A549 treated with DMSO at 1 μM for 4 hours (cell line): Measurements from ENCODE around the gene SHISA7. TPM values are rescaled to one million over a fixed set of nuclear protein-coding genes. Genes with fewer than 3 reads are reported as not detected.

Source experiments
- total RNA-seq: library from RNA; stranded (reverse); fragments of 200-300 nt; extraction: Qiagen RNA extraction; gene quantifications from 5 replicates; pipeline ENCODE4 v1.2.3, GENCODE V29; 2022; ENCODE audit warnings: low read depth

SHISA7 gene
- 0.01 TPM in 1 of 5 replicates, not detected in the others for total RNA-seq

GRCh38 chr19:55443045-55443823 lies at the start of gene SHISA7:
TSS of gene SHISA7 (minus strand) at chr19:55443300. CDS start at chr19:55442863, 437 bp downstream.

GRCh38 chr19:55487924-55488687 lies 45.0 kb upstream of the SHISA7 start, which contains the start of gene SSC5D:
TSS of gene SSC5D (plus strand) at chr19:55488436. CDS start at chr19:55488590, 154 bp downstream.

GRCh38 chr19:55484593-55485438 lies 41.7 kb upstream of the SHISA7 start, which contains the start of gene NAT14:
TSS of gene NAT14 (plus strand) at chr19:55485188. CDS start at chr19:55485709, 521 bp downstream.

GRCh38 chr19:55476100-55476775 lies 33.1 kb upstream of the SHISA7 start, which contains the start of gene ZNF628:
TSS of gene ZNF628 (plus strand) at chr19:55476617. CDS start at chr19:55479911, 3,294 bp downstream.

GRCh38 chr19:55464662-55465054 lies 21.6 kb upstream of the SHISA7 start, which contains the start of gene C19orf85:
TSS of gene C19orf85 (minus strand) at chr19:55464751. CDS start at chr19:55464554, 197 bp downstream.

GRCh38 chr19:55461259-55461973 lies 18.3 kb upstream of the SHISA7 start, which contains the start of gene ISOC2:
TSS of gene ISOC2 (minus strand) at chr19:55461642. CDS start at chr19:55456486, 5,156 bp downstream.

GRCh38 chr19:55407550-55407799 lies 35.6 kb downstream of the SHISA7 start, which contains the start of gene UBE2S:
TSS of gene UBE2S (minus strand) at chr19:55407788. CDS start at chr19:55407589, 199 bp downstream.

GRCh38 chr19:55385724-55386492 lies 57.2 kb downstream of the SHISA7 start, which contains the start of gene RPL28:
TSS of gene RPL28 (plus strand) at chr19:55385932. CDS start at chr19:55386358, 426 bp downstream.

GRCh38 chr19:55384131-55384919 lies 58.8 kb downstream of the SHISA7 start, which contains the start of gene TMEM238:
TSS of gene TMEM238 (minus strand) at chr19:55384292. CDS start at chr19:55384259, 33 bp downstream.

Other genes starting within 250 kb of the SHISA7 start
- gene PTPRH, start 233.8 kb downstream of the SHISA7 start, total RNA-seq = 3.7 to 7.4 TPM (median 4.9 TPM) in 5 replicates
- gene TMEM86B, start 214.5 kb downstream of the SHISA7 start, total RNA-seq = 3.2 to 7.0 TPM (median 4.7 TPM) in 5 replicates
- gene PPP6R1, start 184.3 kb downstream of the SHISA7 start, total RNA-seq = 93.5 to 137 TPM (median 122 TPM) in 5 replicates
- 118 to 148 TPM (median 139 TPM) in 5 replicates for gene HSPBP1, start 163.2 kb downstream of the SHISA7 start, total RNA-seq
- gene BRSK1, start 159.3 kb downstream of the SHISA7 start, total RNA-seq = 3.4 to 5.4 TPM (median 4.8 TPM) in 5 replicates
- gene TMEM150B, start 118.0 kb downstream of the SHISA7 start, total RNA-seq = not detected in 5 replicates
- 7.5 to 12.2 TPM (median 9.8 TPM) in 5 replicates for gene KMT5C, start 103.4 kb downstream of the SHISA7 start, total RNA-seq
- 0.93 to 1.6 TPM (median 1.0 TPM) in 5 replicates for gene COX6B2, start 88.6 kb downstream of the SHISA7 start, total RNA-seq
- 0.11 to 0.24 TPM (median 0.18 TPM) in 5 replicates for gene GARIN5B, start 80.0 kb downstream of the SHISA7 start, total RNA-seq
- gene IL11, start 72.8 kb downstream of the SHISA7 start, total RNA-seq = 80.6 to 115 TPM (median 100 TPM) in 5 replicates
- gene TMEM190, start 66.5 kb downstream of the SHISA7 start, total RNA-seq = 1.2 to 3.3 TPM (median 2.2 TPM) in 5 replicates
- 2.3 to 10.5 TPM (median 6.4 TPM) in 5 replicates for gene TMEM238, start 59.0 kb downstream of the SHISA7 start, total RNA-seq
- 2,493 to 3,190 TPM (median 2,735 TPM) in 5 replicates for gene RPL28, start 57.4 kb downstream of the SHISA7 start, total RNA-seq
- 269 to 476 TPM (median 433 TPM) in 5 replicates for gene UBE2S, start 35.5 kb downstream of the SHISA7 start, total RNA-seq
- 54.0 to 64.5 TPM (median 63.3 TPM) in 5 replicates for gene ISOC2, start 18.3 kb upstream of the SHISA7 start, total RNA-seq
- gene C19orf85, start 21.5 kb upstream of the SHISA7 start, total RNA-seq = not detected in 5 replicates
- 3.7 to 10.2 TPM (median 6.9 TPM) in 5 replicates for gene ZNF628, start 33.3 kb upstream of the SHISA7 start, total RNA-seq
- gene NAT14, start 41.9 kb upstream of the SHISA7 start, total RNA-seq = 38.9 to 58.1 TPM (median 52.3 TPM) in 5 replicates
- gene SSC5D, start 45.1 kb upstream of the SHISA7 start, total RNA-seq = 0.57 to 1.6 TPM (median 0.99 TPM) in 5 replicates
- gene SBK2, start 93.8 kb upstream of the SHISA7 start, total RNA-seq = 2.0 to 2.9 TPM (median 2.2 TPM) in 5 replicates
- gene SBK3, start 102.2 kb upstream of the SHISA7 start, total RNA-seq = 1.7 to 2.4 TPM (median 2.2 TPM) in 5 replicates
- 14.6 to 28.1 TPM (median 24.1 TPM) in 5 replicates for gene ZNF579, start 137.5 kb upstream of the SHISA7 start, total RNA-seq
- gene FIZ1, start 156.2 kb upstream of the SHISA7 start, total RNA-seq = 22.2 to 26.3 TPM (median 25.2 TPM) in 5 replicates
- 12.1 to 19.8 TPM (median 17.6 TPM) in 5 replicates for gene ZNF524, start 157.0 kb upstream of the SHISA7 start, total RNA-seq
- 7.2 to 14.6 TPM (median 13.0 TPM) in 5 replicates for gene ZNF865, start 162.3 kb upstream of the SHISA7 start, total RNA-seq
- 4.6 to 7.3 TPM (median 6.2 TPM) in 5 replicates for gene ZNF784, start 181.3 kb upstream of the SHISA7 start, total RNA-seq
- gene ZNF580, start 197.7 kb upstream of the SHISA7 start, total RNA-seq = 27.7 to 54.4 TPM (median 43.3 TPM) in 5 replicates
- gene ZNF581, start 200.3 kb upstream of the SHISA7 start, total RNA-seq = 41.4 to 47.7 TPM (median 45.7 TPM) in 5 replicates
- gene CCDC106, start 204.9 kb upstream of the SHISA7 start, total RNA-seq = 12.4 to 17.8 TPM (median 15.3 TPM) in 5 replicates
- gene U2AF2, start 211.7 kb upstream of the SHISA7 start, total RNA-seq = 262 to 319 TPM (median 307 TPM) in 5 replicates
- 135 to 217 TPM (median 182 TPM) in 5 replicates for gene EPN1, start 231.9 kb upstream of the SHISA7 start, total RNA-seq